K562 (cell line): ENCODE results near the gene KRTAP5-1. TPM values are rescaled to one million over a fixed set of nuclear protein-coding genes. Genes with fewer than 3 reads are reported as not detected.

Experiments
- ATAC-seq: fragments of 200-7000 bp; cut with Tn5 transposase; 3 replicates; pipeline ENCODE4 v1.9.1; 2020; ENCODE audit warnings: moderate library complexity
- BruUV-seq: library from RNA; stranded (reverse); fragments of 400-500 nt; replicated peaks from 2 replicates; lab custom pipeline; 2021; lab: Mats Ljungman, UMichigan
- CTCF ChIA-PET: fragments of 300-600 bp; formaldehyde crosslinking; extraction: SDS; loops from one replicate; lab custom pipeline; 2021; ENCODE audit warnings: low intra/inter-chr PET ratio; lab: Yijun Ruan, JAX
- POLR2A ChIA-PET: fragments of 300-600, 350-650 bp; sonication (Branson Sonifier 250); formaldehyde crosslinking; extraction: SDS; loops from one replicate; lab custom pipeline; 2021; ENCODE audit warnings: antibody characterized with exemption, inconsistent platforms; lab: Yijun Ruan, JAX
- DNase-seq, 4 experiments: peaks; one replicate each; pipeline versions ENCODE4 v3.0.0 to v3.0.0-alpha.2; 2011 to 2018; ENCODE audit warnings: low spot score in 3 of 4, mixed read lengths in 3 of 4; ENCODE audit errors: extremely low read depth in 1 of 4
- FAIRE-seq: peaks from 2 replicates; lab custom pipeline; 2011; peaks lifted over from hg19 to GRCh38; lab: Jason Lieb, UNC
- H2AFZ ChIP-seq: 2 replicates; pipeline ENCODE4 v1.6.0; 2011; ENCODE audit warnings: low read depth, low read length, control low read depth, inconsistent platforms
- H3K27ac ChIP-seq: fragments of 200-600 bp; 3 replicates; pipeline ENCODE4 v1.8.0; 2011; ENCODE audit warnings: low read depth, mild to moderate bottlenecking, control low read depth, inconsistent platforms, low read length, moderate library complexity, mixed read lengths; ENCODE audit errors: extremely low read depth
- H3K27me3 ChIP-seq, 2 experiments: fragments of 300-600 bp in 1 of 2; 2 replicates in 1 of 2; 3 replicates in 1 of 2; pipeline versions ENCODE4 v1.6.0 to v1.8.0; 2011; ENCODE audit warnings: inconsistent platforms in 2 of 2, low read length in 2 of 2, mild to moderate bottlenecking in 1 of 2, mixed read lengths in 1 of 2, moderate library complexity in 1 of 2; ENCODE audit not compliant: control insufficient read depth in 2 of 2, insufficient read depth in 2 of 2
- H3K36me3 ChIP-seq: fragments of 300-600 bp; 3 replicates; pipeline ENCODE4 v1.8.0; 2011; ENCODE audit warnings: mild to moderate bottlenecking, low read length, inconsistent platforms; ENCODE audit not compliant: control insufficient read depth, insufficient read depth
- H3K4me1 ChIP-seq, 2 experiments: fragments of 200-600 bp in 1 of 2; replicated peaks in 1 of 2; 2 replicates in 1 of 2; 3 replicates in 1 of 2; pipeline versions ENCODE4 v1.5.1 to v1.8.0; 2011; ENCODE audit warnings: inconsistent platforms in 2 of 2, low read length in 2 of 2, mild to moderate bottlenecking in 1 of 2, mixed read lengths in 1 of 2, moderate library complexity in 1 of 2; ENCODE audit not compliant: control insufficient read depth in 2 of 2, insufficient read depth in 2 of 2
- H3K4me2 ChIP-seq: 2 replicates; pipeline ENCODE4 v1.6.1; 2011; ENCODE audit warnings: low read length, control low read depth, inconsistent platforms, mixed read lengths; ENCODE audit not compliant: insufficient read depth
- H3K4me3 ChIP-seq: fragments of 200-600 bp; sonication (generic), shearing (Covaris generic); 2 replicates; pipeline ENCODE4 v1.5.1; 2016; ENCODE audit warnings: control low read depth, inconsistent platforms
- H3K79me2 ChIP-seq: fragments of 200-600 bp; 3 replicates; pipeline ENCODE4 v1.8.0; 2011; ENCODE audit warnings: low read length, inconsistent platforms; ENCODE audit not compliant: control insufficient read depth, insufficient read depth
- H3K9ac ChIP-seq, 2 experiments: 2 replicates each; pipeline versions ENCODE4 v1.6.0 to v1.6.1; 2011; ENCODE audit warnings: low read depth in 2 of 2, low read length in 2 of 2, control low read depth in 1 of 2, inconsistent platforms in 1 of 2, mild to moderate bottlenecking in 1 of 2, mixed read lengths in 1 of 2; ENCODE audit not compliant: insufficient read depth in 1 of 2
- H3K9me1 ChIP-seq: one replicate; pipeline ENCODE4 v1.6.0; 2011; ENCODE audit warnings: inconsistent platforms, mild to moderate bottlenecking, low read length, moderate library complexity; ENCODE audit not compliant: control insufficient read depth, insufficient read depth
- H3K9me3 ChIP-seq: replicated peaks from 2 replicates; pipeline ENCODE4 v1.5.1; 2011; ENCODE audit warnings: low read depth, low read length, inconsistent platforms; ENCODE audit not compliant: control insufficient read depth, insufficient read depth
- H4K20me1 ChIP-seq: replicated peaks from 2 replicates; pipeline ENCODE4 v1.6.1; 2011; ENCODE audit warnings: low read length, inconsistent platforms, mixed read lengths; ENCODE audit not compliant: control insufficient read depth, insufficient read depth
- ELF4 ChIP-seq: fragments of 450-650 bp; formaldehyde crosslinking; IDR thresholded peaks from 2 replicates; pipeline ENCODE4 v1.4.0; 2022; ENCODE audit warnings: missing genetic modification characterization
- MYC ChIP-seq, 2 experiments: fragments of 250-450 bp in 1 of 2; sonication (Bioruptor Pico) in 1 of 2; IDR thresholded peaks; 2 replicates each; pipeline versions ENCODE4 v1.5.1 to v1.6.1; 2012 to 2021; ENCODE audit warnings: low read depth in 2 of 2, borderline replicate concordance in 1 of 2, improper control_type of control experiment in 1 of 2, low read length in 1 of 2, mild to moderate bottlenecking in 1 of 2, moderate library complexity in 1 of 2
- PHF8 ChIP-seq: fragments of 200-600 bp; sonication (generic); IDR thresholded peaks from 2 replicates; pipeline ENCODE4 v1.6.1; 2012; ENCODE audit warnings: mixed run types, mild to moderate bottlenecking, inconsistent platforms, low read length, moderate library complexity, borderline replicate concordance
- RAD21 ChIP-seq, 2 experiments: fragments of 250-450 bp in 1 of 2; fragments of 450-650 bp in 1 of 2; sonication (Bioruptor Pico) in 1 of 2; formaldehyde crosslinking in 1 of 2; IDR thresholded peaks in 1 of 2; conservative IDR thresholded peaks in 1 of 2; 2 replicates each; pipeline versions ENCODE4 v1.4.0 to v1.8.0; 2020 to 2022; ENCODE audit warnings: mild to moderate bottlenecking in 2 of 2, moderate library complexity in 1 of 2
- ZNF696 ChIP-seq: fragments of 250-450 bp; sonication (Bioruptor Pico); conservative IDR thresholded peaks from 2 replicates; pipeline ENCODE4 v1.4.0; 2020; ENCODE audit warnings: mild to moderate bottlenecking, moderate library complexity
- ZNF785 ChIP-seq: fragments of 250-450 bp; sonication (Bioruptor Pico); IDR thresholded peaks from 2 replicates; pipeline ENCODE4 v1.4.0; 2020; ENCODE audit warnings: mild to moderate bottlenecking
- WGBS: fragments of 100-300 bp; shearing (Covaris generic); methylation state at CpG from one replicate; pipeline ENCODE4 v1.1.6; 2016; ENCODE audit warnings: low coverage, mixed read lengths; ENCODE audit not compliant: insufficient coverage; ENCODE audit errors: missing lambda C conversion rate; 5-methylcytosine and 5-hydroxymethylcytosine counted together
- in situ Hi-C: fragments of 300-500 bp; cut with MboI; formaldehyde crosslinking; loops from 4 replicates; pipeline ENCODE4 v1.15.0; 2018; ENCODE audit warnings: inconsistent platforms, mixed read lengths
- intact Hi-C: fragments of 100-400 bp; cut with micrococcal nuclease; formaldehyde crosslinking; loops from 2 replicates; pipeline ENCODE4 v1.14.2; 2022
- polyA plus RNA-seq, 8 experiments: library from polyadenylated mRNA; depleted of rRNA in 4 of 8; stranded (reverse) in 5 of 8; unstranded in 3 of 8; fragments of >200 nt; fragmentation: Nextera tagmentation in 2 of 8; fragmentation: Illumina TruSeq in 1 of 8; extraction: Ambion mirVana in 2 of 8; extraction: Trizol in 1 of 8; gene quantifications; 2 replicates each; pipeline versions ENCODE4 v1.2.1 to v1.2.3, GENCODE V29; 2011 to 2014; ENCODE audit warnings: inconsistent platforms in 1 of 8, missing spikeins in 1 of 8
- total RNA-seq, 7 experiments: library from RNA; depleted of rRNA in 6 of 7; stranded (reverse); fragments of >200 nt in 6 of 7; fragmentation: Illumina TruSeq in 2 of 7; extraction: Trizol in 2 of 7; gene quantifications; 2 replicates each; pipeline versions ENCODE4 v1.2.1 to v1.2.3, GENCODE V29; 2011 to 2021; ENCODE audit warnings: low replicate concordance in 1 of 7
- TF ChIP-seq, protein P1 (sequence below): sonication (generic); formaldehyde crosslinking; IDR thresholded peaks from 2 replicates; pipeline ENCODE4 v1.8.0; 2022; ENCODE audit warnings: mild to moderate bottlenecking, missing genetic modification reagents

The KRTAP5-1 gene
- total and polyA plus RNA-seq, 9 of the 15 experiments (the other 6 are each of a cell fraction or from before 2014, with no cell fraction given), result not detected

DNA sequence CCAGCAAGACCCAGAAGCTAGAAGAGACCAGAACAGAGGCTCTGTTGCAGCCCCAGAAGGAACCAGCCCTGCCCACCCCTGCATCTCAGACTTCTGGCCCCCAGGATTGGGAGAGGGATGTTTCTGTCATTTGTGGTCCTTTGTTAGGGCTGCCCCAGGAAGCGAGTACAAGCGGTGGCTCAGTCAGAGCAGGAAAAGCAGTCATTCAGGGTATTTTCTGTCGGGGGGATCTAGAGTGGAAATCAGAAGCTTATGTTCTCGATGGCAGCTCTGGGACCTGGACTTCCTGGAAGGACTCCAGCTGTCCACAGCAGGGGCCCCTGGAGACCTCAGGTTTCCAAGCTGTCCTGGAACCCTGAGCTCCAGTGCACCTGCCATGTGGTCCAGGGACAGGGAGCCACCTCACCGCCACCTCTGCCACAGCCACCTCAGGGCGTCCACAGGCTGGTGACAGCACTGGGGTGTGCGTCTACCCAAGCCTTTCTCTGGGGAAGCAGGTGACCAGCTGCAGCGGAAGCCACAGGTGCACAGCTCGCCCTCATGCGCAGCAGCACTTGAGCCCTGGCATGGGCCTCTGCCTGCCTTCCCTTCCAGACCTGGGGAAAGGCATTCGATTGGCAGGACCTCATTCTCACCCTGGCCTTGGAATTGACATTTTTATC, 47.1 kb upstream of the KRTAP5-1 start (continued):
- no peak for TF ChIP-seq PHF8

DNA sequence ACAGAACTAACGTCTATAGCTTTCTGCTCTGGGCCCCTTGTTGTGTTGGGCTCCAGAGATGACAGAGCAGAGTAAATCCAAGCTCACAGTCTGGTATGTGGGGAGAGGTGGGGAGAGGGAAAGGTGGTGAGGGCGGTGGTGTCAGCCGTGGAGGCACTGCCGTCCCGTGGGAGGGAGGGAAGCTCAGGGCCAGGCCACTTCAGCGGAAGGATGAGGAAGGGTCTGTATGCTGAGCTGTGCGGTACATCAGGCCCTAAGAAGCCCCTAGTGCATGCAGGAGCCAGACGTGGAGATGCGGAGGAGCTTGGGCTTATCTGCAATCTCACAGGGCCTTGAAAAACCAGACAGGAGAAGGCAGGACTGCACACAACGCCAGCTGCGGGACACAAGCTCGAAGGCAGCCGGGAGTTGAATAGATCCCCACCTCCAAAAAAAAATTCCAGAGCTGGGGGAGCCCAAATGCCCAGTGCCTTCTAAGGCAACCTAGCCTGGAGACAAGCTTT, 46.0 kb upstream of the KRTAP5-1 start:
- under 1% methylated on average over 13 of the region's 13 CpGs for WGBS
- ChIA-PET POLR2A (interaction anchor here (0.6 to 0.7 kb wide), 2 partner anchors 14 to 17 kb away, joined by 4 read pairs; no protein-coding TSS in a partner anchor), CTCF (no interaction called here)
- no peak overlapping the region for H3K4me2 ChIP-seq
- peaks cover 16 to 71% of the 10 kb centered on the region in 2 experiments for H3K27me3 ChIP-seq
- TF ChIP-seq ZNF696 (CRISPR knock-in tag) (no peak), MYC (IDR thresholded peaks at IDR 0.05; ENCODE audit: low read depth, low read length) (no peak), MYC (CRISPR knock-in tag; IDR thresholded peaks at IDR 0.05; ENCODE audit: borderline replicate concordance, low read depth) (no peak), RAD21 (CRISPR knock-in tag; conservative IDR thresholded peaks at IDR 0.05 in 1 of 2, IDR thresholded peaks at IDR 0.05 in 1 of 2) (no peak), ELF4 (CRISPR knock-in tag) (no peak), ZNF785 (no peak)
- TF ChIP-seq, protein P1, sequence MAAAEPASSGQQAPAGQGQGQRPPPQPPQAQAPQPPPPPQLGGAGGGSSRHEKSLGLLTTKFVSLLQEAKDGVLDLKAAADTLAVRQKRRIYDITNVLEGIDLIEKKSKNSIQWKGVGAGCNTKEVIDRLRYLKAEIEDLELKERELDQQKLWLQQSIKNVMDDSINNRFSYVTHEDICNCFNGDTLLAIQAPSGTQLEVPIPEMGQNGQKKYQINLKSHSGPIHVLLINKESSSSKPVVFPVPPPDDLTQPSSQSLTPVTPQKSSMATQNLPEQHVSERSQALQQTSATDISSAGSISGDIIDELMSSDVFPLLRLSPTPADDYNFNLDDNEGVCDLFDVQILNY, result no peak
- no peak overlapping the region for H3K27ac ChIP-seq
- intact Hi-C loops, result no loop called here
- H3K79me2 ChIP-seq, result no peaks in the 10 kb centered on the region
- in situ Hi-C loops, result no loop called here
- no peaks in the 10 kb centered on the region for H3K9me1 ChIP-seq
- no peak overlapping the region for H3K9ac ChIP-seq
- no peaks in the 10 kb centered on the region for H3K36me3 ChIP-seq
- DNase-seq (no peak), ATAC-seq (no peak), FAIRE-seq (no peak)
- no peaks in the 10 kb centered on the region for H3K9me3 ChIP-seq
- H4K20me1 ChIP-seq, result peaks cover 7% of the 10 kb centered on the region; the same call in 1 of the 2 replicates
- no peak overlapping the region for H3K4me3 ChIP-seq
- no peak overlapping the region for H2AFZ ChIP-seq
- no TSS peak for BruUV-seq
- peaks cover 0 to 5% of the 10 kb centered on the region in 2 experiments; a peak in 1 of 5 replicates for H3K4me1 ChIP-seq
